SH-SY5Y (cell line): ENCODE results near the gene GSG1.

ENCODE experiments used
- GATA2 ChIP-seq: IDR thresholded peaks from 2 replicates; pipeline ENCODE4 v1.6.1; 2011; ENCODE audit warnings: mild to moderate bottlenecking, low read depth, low read length
- GATA3 ChIP-seq: IDR thresholded peaks from 2 replicates; pipeline ENCODE4 v1.6.1; 2011; ENCODE audit warnings: low read depth, mild to moderate bottlenecking, low read length, moderate library complexity

- no peak for TF ChIP-seq GATA2
- no peak for TF ChIP-seq GATA3
Observed at GRCh38 chr12:13103391-13104033, at the start of gene GSG1.
